T47D (cell line): ENCODE data around the gene ADAMTS15.

Experiments
- DNase-seq, 2 experiments: peaks; one replicate each; pipeline versions ENCODE4 v3.0.0 to v3.0.0-alpha.2; 2011 to 2012; ENCODE audit warnings: low read depth in 1 of 2, low spot score in 1 of 2
- JUND ChIP-seq: IDR thresholded peaks from 2 replicates; pipeline ENCODE4 v1.6.1; 2012; ENCODE audit warnings: low read depth
- in situ Hi-C: cut with HindIII; loops from 2 replicates; pipeline ENCODE4 v1.10.0; 2016; ENCODE audit warnings: low sequenced_read_pairs, low pct_unique_long_range_greater_than_20kb

Gene ADAMTS15

DNA sequence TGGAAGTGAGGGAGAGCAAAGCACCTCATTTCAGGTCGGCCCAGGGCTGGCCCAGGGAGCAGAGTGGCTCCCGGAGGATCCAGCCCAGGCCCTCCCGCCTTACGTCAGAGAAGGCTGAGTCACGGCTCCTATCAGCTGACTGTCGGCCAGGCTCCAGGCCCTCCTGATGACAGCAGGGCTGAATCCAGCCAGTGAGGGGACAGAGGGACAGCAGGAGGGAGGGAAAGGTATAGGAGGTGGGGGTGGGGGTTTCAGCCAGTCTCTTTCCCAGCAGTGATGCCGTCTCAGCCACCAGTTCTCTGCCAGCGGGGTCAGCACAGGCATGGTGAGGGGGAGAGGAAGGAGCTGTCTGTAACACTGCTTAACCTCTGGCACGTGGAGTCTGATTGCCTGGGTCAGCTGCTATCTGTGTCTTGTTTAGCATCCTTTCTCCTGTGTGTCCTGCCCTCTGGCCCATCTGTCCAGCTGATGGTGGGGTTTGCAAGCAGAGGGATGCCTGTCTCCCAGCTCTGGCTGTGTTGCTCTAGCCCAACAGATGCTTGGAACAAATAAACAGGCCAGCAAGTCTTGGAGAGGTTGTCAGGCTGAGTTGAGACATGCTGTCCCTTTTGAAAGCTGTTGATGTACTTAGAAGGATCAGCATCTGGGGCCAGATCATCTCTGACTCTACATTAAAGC lies 74.0 kb downstream of the ADAMTS15 start:
- in situ Hi-C loops: no loop called here
- no peak for TF ChIP-seq JUND
- no peak for DNase-seq

DNA sequence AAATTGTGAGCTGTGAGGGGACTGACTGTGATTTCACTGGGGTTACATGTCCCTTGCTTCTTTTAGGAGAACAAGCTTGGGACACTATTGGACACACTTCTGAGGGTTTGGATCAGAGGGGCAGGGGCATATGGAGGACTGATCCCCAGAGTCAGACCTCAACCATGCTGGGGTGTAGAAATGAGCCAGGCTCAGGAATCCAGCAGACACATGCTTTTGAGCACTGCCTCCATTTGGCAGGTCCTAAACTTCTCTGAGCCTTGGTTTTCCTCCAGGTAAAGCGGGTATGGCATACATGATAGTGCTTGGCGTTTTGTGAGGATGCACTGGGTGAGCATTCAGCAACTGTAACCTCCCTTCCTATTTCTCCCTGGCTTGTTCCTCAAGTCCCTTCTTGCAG lies 74.7 kb downstream of the ADAMTS15 start:
- DNase-seq: no peak
- in situ Hi-C loops: no loop called here
- TF ChIP-seq JUND: no peak

DNA sequence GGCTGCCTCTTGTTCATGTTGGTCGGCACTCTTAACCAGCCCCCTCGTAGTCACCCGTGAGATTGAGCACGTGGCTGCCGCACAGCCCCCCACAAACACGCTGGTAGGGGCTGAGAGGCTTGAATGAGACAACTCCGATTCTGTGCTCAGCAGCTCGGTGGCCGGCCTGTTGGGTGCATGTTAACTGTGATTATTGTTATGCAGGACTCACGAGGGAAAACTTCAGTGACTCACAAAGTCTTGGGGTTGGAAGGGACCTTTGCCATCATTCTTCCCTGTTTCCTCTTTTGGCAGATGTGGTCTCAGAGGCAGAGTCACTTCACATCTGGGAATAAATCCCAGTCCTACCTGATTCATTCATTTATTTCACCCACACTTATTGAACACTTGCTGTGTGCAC lies 75.2 kb downstream of the ADAMTS15 start:
- in situ Hi-C loops: no loop called here
- TF ChIP-seq JUND: no peak
- no peak for DNase-seq

DNA sequence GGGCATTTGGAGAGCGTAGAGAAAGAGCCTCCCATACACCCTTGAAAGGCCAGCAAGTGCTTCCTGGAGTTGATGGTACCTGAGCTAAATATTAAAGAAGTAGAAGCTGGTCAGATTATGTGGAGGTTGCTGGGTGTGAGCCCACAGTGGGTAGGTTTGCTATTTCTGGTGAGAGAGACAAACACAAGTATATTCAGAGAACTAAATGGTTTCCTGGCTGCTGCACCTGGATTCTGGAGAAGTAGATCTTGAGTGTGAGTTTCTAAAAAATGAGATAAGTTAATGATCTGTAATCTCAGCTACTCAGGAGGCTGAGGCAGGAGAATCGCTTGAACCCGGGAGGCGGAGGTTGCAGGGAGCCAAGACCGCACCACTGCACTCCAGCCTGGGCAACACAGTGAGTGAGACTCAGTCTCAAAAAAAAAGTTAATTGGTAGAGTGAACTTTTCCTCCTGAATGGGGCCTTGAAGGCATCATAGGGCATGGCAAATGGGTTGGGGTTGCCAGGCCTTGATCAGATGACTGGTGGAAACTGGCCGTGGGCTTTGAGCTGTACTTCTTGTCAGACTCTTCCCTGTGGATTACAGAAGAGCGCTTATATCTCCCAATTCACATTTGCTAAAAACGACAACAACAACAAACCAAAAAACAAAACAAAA lies 75.8 kb downstream of the ADAMTS15 start:
- no peak for DNase-seq
- TF ChIP-seq JUND: no peak
- in situ Hi-C loops: no loop called here

DNA sequence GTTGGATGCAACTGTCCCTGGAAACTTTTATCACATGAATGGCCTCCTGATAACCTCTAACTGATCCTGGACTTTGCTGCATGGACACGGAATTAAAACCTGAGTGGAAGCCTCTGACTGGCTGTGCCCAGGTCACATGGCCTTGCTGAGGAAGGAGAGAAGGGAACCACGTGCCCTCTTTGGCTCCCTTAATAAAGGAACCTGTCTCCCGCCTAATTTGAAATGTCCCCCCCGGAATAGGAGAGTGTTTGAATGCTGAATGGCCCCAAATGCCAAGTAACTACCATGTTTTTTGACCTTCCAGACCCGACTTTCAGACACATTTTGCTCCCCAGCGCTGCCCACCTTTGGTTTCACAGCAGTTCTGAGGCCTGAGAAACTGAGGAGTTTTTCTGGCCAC lies 76.9 kb downstream of the ADAMTS15 start:
- DNase-seq: no peak
- in situ Hi-C loops: no loop called here
- TF ChIP-seq JUND: no peak
